Uterus (tissue), 2 donors: ENCODE results near the gene RIC8B.

Experiments used
- POLR2A ChIP-seq, 2 donors: fragments of 450-650 bp; IDR thresholded peaks; one replicate each; pipeline ENCODE4 v1.6.1; 2016; ENCODE audit warnings: antibody characterized with exemption in 2 of 2, mild to moderate bottlenecking in 1 of 2, moderate library complexity in 1 of 2
- TF ChIP-seq, protein P1 (sequence below), 4 experiments: fragments of 200-600 bp in 2 of 4; fragments of 450-650 bp in 2 of 4; sonication (generic) in 2 of 4; IDR thresholded peaks; one replicate each; pipeline ENCODE4 v1.5.1; 2016 to 2019; ENCODE audit warnings: antibody characterized with exemption in 4 of 4, mild to moderate bottlenecking in 2 of 4, moderate library complexity in 1 of 4

DNA sequence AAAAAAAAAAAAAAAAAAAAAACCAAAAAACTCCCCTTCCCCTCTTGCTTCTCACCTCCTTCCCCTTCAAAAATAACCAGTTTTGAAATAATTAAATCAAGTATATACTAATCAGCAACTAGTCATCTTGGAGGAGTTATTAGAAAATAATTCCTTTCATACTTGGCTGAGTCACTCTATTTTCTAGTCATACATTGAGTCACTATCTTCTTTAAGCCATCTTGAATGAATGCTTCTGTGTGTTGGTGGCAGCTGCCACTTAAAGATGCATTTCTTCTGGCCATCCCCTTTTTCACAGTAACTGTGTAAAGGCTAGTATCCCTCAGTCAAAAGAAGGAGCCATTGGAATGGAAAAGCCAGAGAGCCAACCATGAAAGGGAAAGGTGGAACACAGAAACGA is 97.0 kb downstream of the RIC8B start:
- TF ChIP-seq POLR2A (IDR thresholded peaks at IDR 0.05), result no peak
- TF ChIP-seq, protein P1, sequence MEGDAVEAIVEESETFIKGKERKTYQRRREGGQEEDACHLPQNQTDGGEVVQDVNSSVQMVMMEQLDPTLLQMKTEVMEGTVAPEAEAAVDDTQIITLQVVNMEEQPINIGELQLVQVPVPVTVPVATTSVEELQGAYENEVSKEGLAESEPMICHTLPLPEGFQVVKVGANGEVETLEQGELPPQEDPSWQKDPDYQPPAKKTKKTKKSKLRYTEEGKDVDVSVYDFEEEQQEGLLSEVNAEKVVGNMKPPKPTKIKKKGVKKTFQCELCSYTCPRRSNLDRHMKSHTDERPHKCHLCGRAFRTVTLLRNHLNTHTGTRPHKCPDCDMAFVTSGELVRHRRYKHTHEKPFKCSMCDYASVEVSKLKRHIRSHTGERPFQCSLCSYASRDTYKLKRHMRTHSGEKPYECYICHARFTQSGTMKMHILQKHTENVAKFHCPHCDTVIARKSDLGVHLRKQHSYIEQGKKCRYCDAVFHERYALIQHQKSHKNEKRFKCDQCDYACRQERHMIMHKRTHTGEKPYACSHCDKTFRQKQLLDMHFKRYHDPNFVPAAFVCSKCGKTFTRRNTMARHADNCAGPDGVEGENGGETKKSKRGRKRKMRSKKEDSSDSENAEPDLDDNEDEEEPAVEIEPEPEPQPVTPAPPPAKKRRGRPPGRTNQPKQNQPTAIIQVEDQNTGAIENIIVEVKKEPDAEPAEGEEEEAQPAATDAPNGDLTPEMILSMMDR (IDR thresholded peaks at IDR 0.05), result no peak
